ENCODE results near the gene MMP11. TPM values are rescaled to one million over a fixed set of nuclear protein-coding genes. Genes with fewer than 3 reads are reported as not detected.

Gene MMP11
- total and polyA plus RNA-seq, 2 of the 13 experiments (the other 11 are each of a cell fraction or from before 2014, with no cell fraction given), result 8.9 to 28.6 TPM

GRCh38 chr22:23774114-23774921 lies 1.7 kb downstream of the MMP11 start (continued):
- TF ChIP-seq ZBTB33 (CRISPR knock-in tag; IDR thresholded peaks at IDR 0.05) (peak; percentile 18; the same call in 1 of the 2 replicates), ZBTB1 (CRISPR knock-in tag; IDR thresholded peaks at IDR 0.05; ENCODE audit: borderline replicate concordance) (no peak), THAP9 (CRISPR knock-in tag; IDR thresholded peaks at IDR 0.05; ENCODE audit: borderline replicate concordance) (0 out of 2 replicates have a peak, but pooled peaks have one; percentile 4), IRF1 (CRISPR knock-in tag; IDR thresholded peaks at IDR 0.05; ENCODE audit: low read depth) (no peak), CREBL2 (CRISPR knock-in tag; IDR thresholded peaks at IDR 0.05; ENCODE audit: borderline replicate concordance) (no peak), SP5 (CRISPR knock-in tag; IDR thresholded peaks at IDR 0.05; ENCODE audit: borderline replicate concordance, low read depth) (peak; percentile 85), ZNF335 (CRISPR knock-in tag; IDR thresholded peaks at IDR 0.05) (0 out of 2 replicates have a peak, but pooled peaks have one; percentile 22), ZBTB39 (CRISPR knock-in tag; IDR thresholded peaks at IDR 0.05) (no peak), PRDM10 (CRISPR knock-in tag; IDR thresholded peaks at IDR 0.05; ENCODE audit: low read depth) (peak; percentile 15), EP300 (IDR thresholded peaks at IDR 0.05; ENCODE audit: low read depth in 2 of 2, low read length in 2 of 2) (peak; percentile 64 to 91; a peak in 3 of 4 replicates), EP300 (CRISPR knock-in tag; IDR thresholded peaks at IDR 0.05; ENCODE audit: borderline replicate concordance) (peak; percentile 69; the same call in 1 of the 2 replicates), ZNF660 (CRISPR knock-in tag; IDR thresholded peaks at IDR 0.05; ENCODE audit: borderline replicate concordance, low read depth) (no peak), ZNF510 (CRISPR knock-in tag; IDR thresholded peaks at IDR 0.05; ENCODE audit: low read depth) (0 out of 2 replicates have a peak, but pooled peaks have one; percentile 79), NFATC3 (CRISPR knock-in tag; IDR thresholded peaks at IDR 0.05) (no peak)
